OCI-M1 (cell line): ENCODE measurements around the gene TNFRSF25.
A peak's percentile ranks its signal among the peaks of the same experiment; 100 is the strongest.

Source experiments
- DNase-seq: peaks from one replicate; lab custom pipeline; 2025; lab: John Stamatoyannopoulos, UW

TNFRSF25 gene

GRCh38 chr1:6416295-6416656 lies 49.7 kb downstream of the TNFRSF25 start:
- DNase-seq: no peak

GRCh38 chr1:6414881-6415626 lies 50.9 kb downstream of the TNFRSF25 start:
- no peak for DNase-seq

GRCh38 chr1:6414443-6414844 lies 51.5 kb downstream of the TNFRSF25 start:
- peak; percentile 64 for DNase-seq

DNA sequence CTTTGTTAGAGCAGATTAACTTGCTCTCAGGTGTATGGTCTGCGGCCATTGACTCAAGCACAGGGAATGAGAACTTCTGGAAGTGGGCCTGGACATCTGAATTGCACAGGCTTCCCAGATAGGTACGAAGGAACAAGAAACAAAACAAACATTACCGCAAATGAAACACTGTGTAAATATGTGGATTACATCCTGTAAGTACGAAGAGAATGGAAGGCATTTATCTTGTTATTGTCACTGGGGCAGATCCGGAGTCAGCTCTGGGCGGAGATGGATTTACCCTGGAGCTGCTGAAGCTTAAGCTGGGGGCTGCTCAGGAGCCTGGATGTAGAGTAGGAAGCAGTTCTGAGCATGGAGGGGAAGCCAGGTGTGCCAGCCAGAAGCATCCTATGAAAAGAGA lies 53.1 kb downstream of the TNFRSF25 start:
- no peak for DNase-seq
